GM15510 (cell line): ENCODE results near the gene BCL7C.

Experiments
- POLR2A ChIP-seq: IDR thresholded peaks from 3 replicates; pipeline ENCODE4 v1.6.1; 2011; ENCODE audit warnings: borderline replicate concordance; ENCODE audit not compliant: insufficient read length; ENCODE audit errors: extremely low read depth

The BCL7C gene

DNA sequence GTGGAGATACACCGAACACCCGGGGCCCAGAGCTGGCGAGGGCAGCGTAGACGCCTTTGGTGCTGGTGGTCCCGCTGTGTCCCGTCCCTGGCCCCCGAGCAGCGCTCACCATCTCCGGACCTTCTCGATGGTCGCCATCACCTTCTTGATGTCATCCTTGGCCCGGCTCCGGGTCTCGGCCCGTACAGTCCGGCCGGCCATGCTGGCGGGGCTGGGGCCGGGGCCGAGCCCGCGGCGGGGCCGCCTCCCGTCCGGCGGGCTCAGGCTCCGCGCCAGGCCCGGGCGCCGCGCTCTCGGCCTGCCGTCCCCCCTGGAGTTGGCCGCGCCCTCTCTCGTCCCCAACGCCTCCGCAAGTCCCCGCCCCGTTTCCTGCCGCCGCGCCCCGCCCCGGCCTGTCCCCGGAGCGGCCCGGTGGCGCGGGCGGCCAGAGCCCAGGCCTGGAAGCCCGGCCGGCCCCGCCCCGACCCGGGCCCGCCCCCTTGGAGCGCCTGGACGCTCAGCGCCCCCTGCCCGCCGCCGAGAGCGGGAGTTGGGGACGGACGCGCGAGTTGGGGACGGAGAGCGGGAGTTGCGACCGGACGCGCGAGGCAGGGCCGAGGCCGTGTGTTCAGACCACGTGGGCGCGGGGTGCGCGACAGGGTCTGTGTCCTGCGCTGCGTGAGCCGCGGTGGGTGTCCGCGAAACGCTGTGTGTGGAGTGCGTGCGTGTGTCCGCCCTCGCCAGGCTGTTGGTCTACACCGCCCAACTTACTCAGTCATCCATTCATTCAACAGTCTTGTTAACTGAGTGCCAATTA, at the start of gene BCL7C:
Gene BCL7C, minus strand, starts transcription at position 334 of the 796 bp plus-strand sequence. Its CDS starts 133 bp downstream, at position 201.
- TF ChIP-seq POLR2A = peak; percentile 71

DNA sequence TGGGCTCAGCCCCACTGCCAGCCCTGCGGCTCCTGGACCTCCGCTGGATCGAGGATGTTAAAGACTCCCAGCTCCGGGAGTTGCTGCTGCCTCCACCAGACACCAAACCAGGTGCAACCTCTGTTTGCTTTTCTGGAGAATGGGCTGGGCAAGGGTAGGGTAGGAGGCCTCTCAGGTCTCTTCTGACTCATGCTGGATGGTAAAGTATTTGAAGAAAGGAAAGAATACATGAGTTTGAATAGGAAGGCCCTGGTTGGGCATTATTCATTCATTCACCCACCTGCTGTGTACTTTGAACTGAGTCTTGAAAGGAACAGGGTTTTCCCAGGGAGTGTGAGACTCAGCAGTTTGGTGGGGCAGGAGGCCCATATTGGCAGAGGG, 48.5 kb upstream of the BCL7C start:
- TF ChIP-seq POLR2A = no peak

DNA sequence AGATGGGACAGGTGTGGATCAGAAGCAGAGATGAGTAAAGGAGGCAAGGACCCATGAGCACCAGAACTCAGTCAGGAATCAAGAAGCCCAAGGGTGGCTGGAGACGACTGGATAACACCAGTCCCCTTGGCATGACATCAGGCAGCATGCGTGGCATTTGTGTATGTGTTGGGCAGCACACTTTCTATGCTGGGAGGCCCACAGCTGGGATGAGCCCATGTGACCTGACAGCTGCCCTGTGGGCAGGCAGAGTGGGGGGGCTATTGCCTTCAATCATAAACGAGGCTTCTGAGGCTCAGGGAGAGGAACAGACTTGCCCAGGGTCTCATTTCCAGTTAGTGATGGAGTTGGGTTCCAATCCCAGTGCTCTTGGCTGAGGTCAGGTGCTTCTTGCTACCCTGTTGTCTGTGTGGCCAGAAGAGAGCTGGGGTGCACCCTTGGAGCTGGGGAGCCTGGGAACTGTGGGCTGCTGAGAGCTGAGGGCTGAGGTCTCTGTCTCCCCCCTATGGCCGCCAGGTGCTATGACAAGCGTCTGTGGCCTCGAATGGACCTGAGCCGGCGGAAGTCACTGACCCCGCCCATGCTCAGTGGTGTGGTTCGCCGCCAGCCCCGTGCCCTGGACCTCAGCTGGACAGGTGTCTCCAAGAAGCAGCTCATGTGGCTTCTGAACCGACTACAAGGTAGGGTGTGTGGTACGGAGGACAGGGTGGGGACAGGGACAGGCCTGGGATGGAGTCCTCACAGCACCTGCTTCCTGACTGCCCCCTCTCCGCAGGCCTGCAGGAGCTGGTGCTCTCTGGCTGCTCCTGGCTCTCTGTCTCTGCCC, 47.9 kb upstream of the BCL7C start:
- no peak for TF ChIP-seq POLR2A

DNA sequence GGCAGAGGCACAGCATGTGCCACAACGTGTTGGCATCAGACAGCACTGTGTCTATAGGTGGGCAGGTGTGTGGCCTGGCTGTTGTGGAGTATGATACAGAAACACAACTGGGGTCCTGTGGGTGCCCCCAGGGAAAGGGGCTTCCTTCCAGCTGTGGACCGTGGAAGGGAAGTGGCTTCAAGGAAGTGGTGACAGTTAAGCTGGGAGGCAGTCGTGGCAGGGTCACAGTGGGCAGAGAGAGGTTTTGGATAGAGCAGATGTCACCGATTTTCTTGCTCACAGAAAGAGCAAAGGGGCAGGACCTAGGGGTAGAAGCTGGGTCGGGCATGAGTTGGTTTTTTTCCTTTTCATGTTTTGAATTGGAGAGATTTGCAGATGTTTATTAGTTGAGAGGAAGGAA, 43.8 kb upstream of the BCL7C start:
- TF ChIP-seq POLR2A = no peak

DNA sequence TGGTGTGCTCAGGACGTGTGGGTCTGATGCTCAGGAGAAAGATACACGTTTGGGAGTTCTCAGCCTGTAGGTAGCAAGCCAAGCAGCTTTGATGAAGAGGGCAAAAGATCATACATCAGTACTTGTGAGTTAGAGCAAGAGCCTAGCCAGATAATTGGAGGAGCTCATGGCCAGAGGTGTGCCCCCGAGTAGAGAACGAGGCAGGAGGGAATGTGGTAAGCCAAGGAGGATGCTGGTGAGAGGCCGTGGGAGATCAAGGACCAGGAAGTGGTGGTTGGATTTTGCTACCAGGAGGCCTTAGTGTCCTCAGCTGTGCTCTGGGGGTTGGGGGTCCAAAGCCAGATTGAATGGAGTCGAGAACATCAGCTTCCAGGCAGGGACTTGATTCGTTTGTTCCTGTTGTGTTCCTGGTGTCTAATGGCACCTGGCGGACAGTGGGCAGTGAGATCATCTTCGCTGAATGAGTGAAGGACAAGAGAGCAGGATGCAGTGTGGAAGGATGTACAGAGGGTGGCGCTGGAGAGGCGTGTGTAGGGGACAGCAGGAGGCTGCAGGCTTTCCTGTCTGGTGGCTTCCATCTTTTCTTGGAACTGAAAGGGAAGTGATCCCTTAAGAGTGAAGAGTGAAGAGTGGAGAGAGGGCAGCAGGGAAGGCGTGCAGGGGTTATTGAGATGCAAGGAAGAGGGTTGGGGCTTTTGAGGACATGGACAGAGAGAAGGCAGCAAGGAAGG, 41.1 kb upstream of the BCL7C start:
- TF ChIP-seq POLR2A = no peak

DNA sequence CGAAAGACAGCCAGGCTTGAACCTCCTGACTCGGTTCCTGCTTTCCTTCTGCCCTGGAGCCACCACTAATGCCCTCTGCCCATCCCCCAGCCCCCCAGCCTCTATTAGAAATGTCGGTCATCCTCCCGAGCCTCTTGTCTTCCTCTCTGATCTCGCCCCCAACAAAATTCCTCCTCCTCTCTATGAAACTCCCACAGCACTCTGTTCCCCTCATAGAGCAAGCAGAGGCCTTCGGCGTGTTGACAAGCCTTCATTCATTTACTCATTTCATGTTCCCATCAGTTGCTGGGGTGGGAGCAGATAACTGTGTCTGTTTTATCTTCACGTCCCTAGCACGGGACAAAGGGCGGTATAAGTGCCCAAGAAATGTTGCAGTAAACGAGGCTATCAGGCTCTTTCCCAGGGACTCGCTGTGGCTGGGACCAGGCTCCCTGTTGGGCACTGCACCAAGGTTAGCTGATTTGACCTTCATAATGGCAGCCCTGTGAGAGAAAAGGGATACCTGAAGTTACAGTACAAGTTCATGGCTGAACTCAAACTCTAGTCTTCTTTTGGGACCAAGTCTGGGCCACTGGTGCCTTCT, 37.3 kb upstream of the BCL7C start:
- no peak for TF ChIP-seq POLR2A

DNA sequence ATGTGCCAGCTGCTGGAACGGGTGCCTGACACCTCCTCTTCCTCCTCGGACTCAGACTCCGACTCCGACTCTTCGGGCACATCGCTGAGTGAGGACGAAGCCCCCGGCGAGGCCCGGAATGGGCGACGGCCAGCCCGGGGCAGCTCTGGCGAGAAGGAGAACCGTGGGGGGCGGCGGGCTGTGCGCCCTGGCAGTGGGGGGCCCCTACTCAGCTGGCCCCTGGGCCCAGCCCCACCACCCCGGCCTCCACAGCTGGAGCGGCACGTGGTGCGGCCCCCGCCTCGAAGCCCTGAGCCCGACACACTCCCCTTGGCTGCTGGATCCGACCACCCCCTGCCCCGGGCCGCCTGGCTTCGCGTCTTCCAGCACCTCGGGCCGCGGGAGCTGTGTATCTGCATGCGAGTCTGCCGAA, 36.3 kb upstream of the BCL7C start:
- TF ChIP-seq POLR2A = no peak

DNA sequence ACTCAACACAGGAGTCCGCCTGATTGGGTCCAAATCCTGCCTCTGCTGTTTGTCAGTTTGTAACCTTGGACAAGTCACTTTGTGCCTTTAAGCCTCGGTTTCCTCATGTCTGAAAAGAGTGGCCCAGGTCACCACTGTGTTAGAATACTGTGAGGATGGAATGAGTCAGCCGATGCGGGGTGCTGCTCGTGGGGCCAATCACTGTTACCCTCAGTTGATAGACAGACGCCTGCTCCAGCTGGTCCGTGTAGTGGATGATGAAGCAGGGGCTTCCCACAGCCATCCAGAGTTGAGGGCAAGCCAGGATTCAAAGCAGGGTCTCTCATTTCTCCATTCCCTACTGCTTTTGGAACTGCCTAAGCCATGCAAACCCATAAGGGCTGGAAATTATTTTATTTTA, 35.3 kb upstream of the BCL7C start:
- no peak for TF ChIP-seq POLR2A

DNA sequence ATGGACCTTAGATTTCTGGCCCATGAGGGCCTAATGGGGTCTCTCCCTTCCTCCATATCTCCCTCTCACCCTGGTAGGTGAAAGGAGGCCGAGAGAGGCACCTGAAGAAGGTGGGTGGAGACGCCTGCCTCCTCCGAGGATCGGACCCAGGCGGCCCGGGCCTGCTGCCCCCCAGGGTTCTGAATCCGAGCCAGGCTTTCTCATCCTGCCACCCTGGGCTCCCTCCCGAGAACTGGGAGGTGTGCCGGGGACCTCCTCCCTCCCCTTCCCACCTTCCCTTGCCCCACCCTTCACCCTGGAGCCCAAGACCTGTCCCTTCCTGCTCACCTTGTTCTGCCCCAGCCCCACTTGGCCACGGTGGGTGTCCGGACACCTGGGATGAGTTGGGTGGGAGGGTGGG, 34.5 kb upstream of the BCL7C start:
- no peak for TF ChIP-seq POLR2A

DNA sequence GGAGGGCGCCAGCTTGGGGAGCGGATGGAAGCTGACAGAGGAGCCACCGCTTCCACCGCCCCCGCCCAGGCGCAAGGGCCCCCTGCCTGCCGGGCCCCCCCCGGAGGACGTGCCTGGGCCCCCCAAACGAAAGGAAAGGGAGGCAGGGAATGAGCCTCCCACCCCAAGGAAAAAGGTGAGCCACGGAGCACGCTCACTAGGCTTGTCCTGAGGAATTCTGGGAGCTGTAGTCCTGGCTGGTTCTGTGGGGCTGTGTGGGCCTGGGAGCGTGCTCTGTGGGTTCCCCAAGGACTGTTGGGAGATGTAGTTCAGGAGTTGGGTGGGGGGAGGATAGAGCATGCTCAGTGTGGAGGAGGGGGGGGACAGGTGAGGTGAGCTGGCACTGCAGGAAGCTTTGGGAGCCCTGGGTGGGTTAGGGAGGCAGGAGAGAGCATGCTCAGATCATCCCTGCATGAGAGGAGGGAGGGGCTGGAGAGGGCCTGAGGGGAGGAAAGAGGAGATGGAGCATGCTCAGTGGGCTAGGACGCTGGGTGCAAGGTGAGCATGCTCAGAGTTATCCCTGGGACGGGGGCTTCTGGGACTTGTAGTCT, 34.0 kb upstream of the BCL7C start:
- no peak for TF ChIP-seq POLR2A

DNA sequence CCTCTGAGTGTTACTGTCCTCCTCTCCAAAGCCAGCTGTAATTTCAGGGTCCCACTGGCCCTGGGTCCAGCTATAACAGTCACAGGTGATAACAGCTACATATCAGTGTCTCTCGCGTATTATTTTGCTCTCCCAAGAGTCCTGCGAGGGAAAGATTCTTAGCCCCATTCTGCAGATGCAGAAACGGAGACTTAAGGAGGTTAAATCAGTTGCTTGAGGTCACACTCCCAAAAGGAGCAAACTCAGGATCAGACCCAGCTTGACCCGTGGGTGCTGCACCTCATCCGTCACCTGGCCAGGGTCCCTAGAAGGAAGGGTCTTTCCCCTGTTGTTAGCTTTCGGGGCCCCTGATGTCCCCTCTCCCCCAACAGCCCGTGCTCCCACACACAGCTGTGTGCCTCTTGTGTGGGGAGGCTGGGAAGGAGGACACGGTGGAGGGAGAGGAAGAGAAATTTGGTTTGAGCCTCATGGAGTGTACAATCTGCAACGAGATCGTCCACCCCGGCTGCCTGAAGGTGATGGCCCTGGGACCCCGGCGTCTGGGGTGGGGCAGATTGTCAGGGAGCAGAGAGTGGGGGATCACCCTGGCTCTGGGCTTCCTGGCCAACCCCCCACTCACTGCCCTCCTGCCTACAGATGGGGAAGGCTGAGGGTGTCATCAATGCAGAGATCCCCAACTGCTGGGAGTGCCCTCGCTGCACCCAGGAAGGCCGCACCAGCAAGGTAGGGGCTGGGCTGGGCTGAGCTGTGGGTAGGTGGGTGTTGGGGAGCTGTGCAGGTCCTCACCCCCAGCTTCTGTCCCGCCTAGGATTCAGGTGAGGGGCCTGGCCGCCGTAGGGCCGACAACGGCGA, 33.3 kb upstream of the BCL7C start:
- no peak for TF ChIP-seq POLR2A

DNA sequence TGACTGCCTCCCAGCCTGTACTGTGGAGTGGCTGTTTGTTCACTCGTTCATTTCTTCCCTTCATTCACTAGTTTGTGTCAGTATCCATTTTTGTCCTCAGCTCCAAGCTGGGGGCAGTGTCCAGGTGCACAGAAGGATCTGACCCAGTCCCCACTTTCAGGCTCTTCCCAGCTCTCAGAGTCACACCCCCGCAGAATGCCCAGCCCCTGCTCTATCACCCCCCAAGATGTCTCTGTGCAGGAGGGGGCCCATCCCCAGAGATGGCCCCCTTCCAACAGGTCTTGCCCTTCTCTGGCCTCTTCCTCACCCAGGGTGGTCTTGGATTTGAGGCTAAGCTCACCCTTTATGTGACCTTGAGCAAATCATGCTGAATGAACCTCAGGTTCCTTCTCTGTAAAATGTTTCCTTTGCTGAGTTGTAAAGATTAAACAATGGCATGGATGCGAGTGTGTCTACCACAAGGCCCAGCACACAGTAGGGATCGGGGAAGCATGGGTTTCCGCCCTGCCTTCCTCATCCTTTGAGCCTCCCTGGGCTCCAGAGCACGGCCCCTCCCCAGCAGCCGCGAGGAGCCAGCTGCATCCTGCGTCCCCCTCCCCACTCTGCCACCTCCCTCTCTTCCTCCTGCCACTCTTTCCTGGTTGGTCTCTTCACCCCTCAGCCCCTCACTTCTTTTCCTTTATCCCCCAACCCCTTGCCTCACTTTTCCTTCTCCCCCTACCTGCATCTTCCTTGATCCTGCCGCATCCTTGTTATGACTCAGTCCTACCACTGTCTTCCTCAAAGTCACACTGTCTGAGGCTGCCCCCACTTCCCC, 32.3 kb upstream of the BCL7C start:
- no peak for TF ChIP-seq POLR2A

DNA sequence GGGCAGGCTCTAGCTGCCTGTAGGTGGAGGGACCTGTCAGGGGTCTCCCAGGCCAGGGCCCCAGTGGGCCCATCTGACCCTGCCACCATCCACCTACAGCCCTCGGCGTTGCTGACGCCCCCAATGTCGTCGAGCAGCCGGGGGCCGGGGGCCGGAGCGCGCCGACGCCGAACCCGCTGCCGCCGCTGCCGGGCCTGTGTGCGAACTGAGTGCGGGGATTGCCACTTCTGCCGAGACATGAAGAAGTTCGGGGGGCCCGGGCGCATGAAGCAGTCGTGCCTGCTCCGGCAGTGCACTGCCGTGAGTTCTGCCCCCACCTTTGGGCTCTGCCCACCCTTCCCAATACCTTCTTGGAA, 31.7 kb upstream of the BCL7C start:
- no peak for TF ChIP-seq POLR2A
